Right lobe of liver (tissue), 4 donors: Measurements from ENCODE around the gene TRAF3.

ENCODE experiments used
- CTCF ChIP-seq, 4 donors: fragments of 200-600 bp in 3 of 4; fragments of 450-650 bp in 1 of 4; IDR thresholded peaks; one replicate each; pipeline versions ENCODE4 v1.5.1 to v1.8.0; 2016 to 2022; ENCODE audit warnings: antibody characterized with exemption in 4 of 4, mild to moderate bottlenecking in 2 of 4
- POLR2A ChIP-seq: fragments of 450-650 bp; IDR thresholded peaks from one replicate; pipeline ENCODE4 v1.6.1; 2017; ENCODE audit warnings: antibody characterized with exemption, mild to moderate bottlenecking
- donor health status: DM: no; HTN: no; CAD: no.
- donor health status: DM: no; HTN: no; CAD: no.
- donor health status: DM: no; HTN: yes; CAD: no.

GRCh38 chr14:102949062-102949800 lies 172.0 kb downstream of the TRAF3 start:
- TF ChIP-seq POLR2A: no peak
- no peak for TF ChIP-seq CTCF (IDR thresholded peaks at IDR 0.05)
